ENCODE results near the gene ACTR3C.
"Not testable (repeated sequence)": the region's sequence is repeated elsewhere in the genome, so short reads cannot be mapped to it uniquely, and the experiment has no call there.

The ACTR3C gene

GRCh38 chr7:150312649-150313366 lies 10.5 kb downstream of the ACTR3C start:
- not testable (repeated sequence) for DNase-seq

- no peak for DNase-seq
These were observed 11.6 kb downstream of the ACTR3C start for GRCh38 chr7:150311711-150312110.

GRCh38 chr7:150311146-150311545 lies 12.2 kb downstream of the ACTR3C start:
- no peak for DNase-seq

GRCh38 chr7:150308575-150308974 lies 14.8 kb downstream of the ACTR3C start:
- no peak for DNase-seq

- no peak for DNase-seq
These were observed 15.4 kb downstream of the ACTR3C start for GRCh38 chr7:150307904-150308303.

- no peak for DNase-seq
These were observed 16.2 kb downstream of the ACTR3C start for GRCh38 chr7:150307129-150307528.

- not testable (repeated sequence) for DNase-seq
These were observed 17.0 kb downstream of the ACTR3C start for GRCh38 chr7:150306377-150306776.

- not testable (repeated sequence) for DNase-seq
These were observed 17.5 kb downstream of the ACTR3C start for GRCh38 chr7:150305903-150306284.

- DNase-seq: not testable (repeated sequence)
These were observed 18.0 kb downstream of the ACTR3C start for GRCh38 chr7:150305259-150305902.

GRCh38 chr7:150304499-150305258 lies 18.7 kb downstream of the ACTR3C start:
- DNase-seq: not testable (repeated sequence)

GRCh38 chr7:150302908-150303310 lies 20.4 kb downstream of the ACTR3C start:
- DNase-seq: not testable (repeated sequence)

GRCh38 chr7:150297978-150298377 lies 25.4 kb downstream of the ACTR3C start:
- DNase-seq: not testable (repeated sequence)

GRCh38 chr7:150296802-150297201 lies 26.5 kb downstream of the ACTR3C start:
- DNase-seq: not testable (repeated sequence)

- DNase-seq: not testable (repeated sequence)
These were observed 27.7 kb downstream of the ACTR3C start for GRCh38 chr7:150295614-150296013.

GRCh38 chr7:150295027-150295426 lies 28.3 kb downstream of the ACTR3C start:
- DNase-seq: not testable (repeated sequence)

GRCh38 chr7:150290317-150290716 lies 33.0 kb downstream of the ACTR3C start:
- DNase-seq: not testable (repeated sequence)

- not testable (repeated sequence) for DNase-seq
These were observed 34.5 kb downstream of the ACTR3C start for GRCh38 chr7:150288816-150289215.

GRCh38 chr7:150287815-150288214 lies 35.5 kb downstream of the ACTR3C start:
- not testable (repeated sequence) for DNase-seq

GRCh38 chr7:150285849-150286754 lies 37.2 kb downstream of the ACTR3C start:
- peak; percentile 26 for DNase-seq

- not testable (repeated sequence) for DNase-seq
These were observed 39.7 kb downstream of the ACTR3C start for GRCh38 chr7:150283608-150284007.

GRCh38 chr7:150283111-150283510 lies 40.2 kb downstream of the ACTR3C start:
- not testable (repeated sequence) for DNase-seq

- DNase-seq: not testable (repeated sequence)
These were observed 41.5 kb downstream of the ACTR3C start for GRCh38 chr7:150281681-150282403.
